ENCODE results near the gene OTOL1.

DNA sequence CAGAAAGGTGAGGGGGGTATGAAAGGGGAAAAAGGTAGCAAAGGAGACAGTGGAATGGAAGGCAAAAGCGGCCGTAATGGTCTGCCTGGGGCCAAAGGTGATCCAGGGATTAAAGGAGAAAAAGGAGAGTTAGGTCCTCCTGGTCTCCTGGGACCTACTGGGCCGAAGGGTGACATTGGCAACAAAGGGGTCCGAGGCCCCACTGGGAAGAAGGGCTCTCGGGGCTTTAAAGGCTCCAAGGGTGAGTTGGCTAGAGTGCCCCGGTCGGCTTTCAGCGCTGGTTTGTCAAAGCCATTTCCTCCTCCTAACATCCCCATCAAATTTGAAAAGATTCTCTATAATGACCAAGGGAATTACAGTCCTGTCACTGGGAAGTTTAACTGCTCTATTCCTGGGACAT lies 6.7 kb downstream of the OTOL1 start:
- TF ChIP-seq, protein P1, sequence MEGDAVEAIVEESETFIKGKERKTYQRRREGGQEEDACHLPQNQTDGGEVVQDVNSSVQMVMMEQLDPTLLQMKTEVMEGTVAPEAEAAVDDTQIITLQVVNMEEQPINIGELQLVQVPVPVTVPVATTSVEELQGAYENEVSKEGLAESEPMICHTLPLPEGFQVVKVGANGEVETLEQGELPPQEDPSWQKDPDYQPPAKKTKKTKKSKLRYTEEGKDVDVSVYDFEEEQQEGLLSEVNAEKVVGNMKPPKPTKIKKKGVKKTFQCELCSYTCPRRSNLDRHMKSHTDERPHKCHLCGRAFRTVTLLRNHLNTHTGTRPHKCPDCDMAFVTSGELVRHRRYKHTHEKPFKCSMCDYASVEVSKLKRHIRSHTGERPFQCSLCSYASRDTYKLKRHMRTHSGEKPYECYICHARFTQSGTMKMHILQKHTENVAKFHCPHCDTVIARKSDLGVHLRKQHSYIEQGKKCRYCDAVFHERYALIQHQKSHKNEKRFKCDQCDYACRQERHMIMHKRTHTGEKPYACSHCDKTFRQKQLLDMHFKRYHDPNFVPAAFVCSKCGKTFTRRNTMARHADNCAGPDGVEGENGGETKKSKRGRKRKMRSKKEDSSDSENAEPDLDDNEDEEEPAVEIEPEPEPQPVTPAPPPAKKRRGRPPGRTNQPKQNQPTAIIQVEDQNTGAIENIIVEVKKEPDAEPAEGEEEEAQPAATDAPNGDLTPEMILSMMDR (IDR thresholded peaks at IDR 0.05), result no peak
- TF ChIP-seq POLR2A (IDR thresholded peaks at IDR 0.05) (no peak), POLR2AphosphoS5 (IDR thresholded peaks at IDR 0.05; ENCODE audit: insufficient read depth in 1 of 2, low read depth in 1 of 2) (no peak)
